GM18505 (cell line): Measurements from ENCODE around the gene LCE2A.
"Not testable (repeated sequence)": the region's sequence is repeated elsewhere in the genome, so short reads cannot be mapped to it uniquely, and the experiment has no call there.

Source experiments
- ATAC-seq: cut with Tn5 transposase; IDR thresholded peaks from one replicate; pipeline ENCODE4 v1.9.1; 2021; ENCODE audit not compliant: unreplicated experiment
- POLR2A ChIP-seq: IDR thresholded peaks from 4 replicates; pipeline ENCODE4 v1.6.1; 2011; ENCODE audit warnings: borderline replicate concordance; ENCODE audit not compliant: insufficient read depth, insufficient read length; ENCODE audit errors: extremely low read depth

Gene LCE2A, protein sequence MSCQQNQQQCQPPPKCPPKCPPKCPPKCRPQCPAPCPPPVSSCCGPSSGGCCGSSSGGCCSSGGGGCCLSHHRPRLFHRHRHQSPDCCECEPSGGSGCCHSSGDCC

DNA sequence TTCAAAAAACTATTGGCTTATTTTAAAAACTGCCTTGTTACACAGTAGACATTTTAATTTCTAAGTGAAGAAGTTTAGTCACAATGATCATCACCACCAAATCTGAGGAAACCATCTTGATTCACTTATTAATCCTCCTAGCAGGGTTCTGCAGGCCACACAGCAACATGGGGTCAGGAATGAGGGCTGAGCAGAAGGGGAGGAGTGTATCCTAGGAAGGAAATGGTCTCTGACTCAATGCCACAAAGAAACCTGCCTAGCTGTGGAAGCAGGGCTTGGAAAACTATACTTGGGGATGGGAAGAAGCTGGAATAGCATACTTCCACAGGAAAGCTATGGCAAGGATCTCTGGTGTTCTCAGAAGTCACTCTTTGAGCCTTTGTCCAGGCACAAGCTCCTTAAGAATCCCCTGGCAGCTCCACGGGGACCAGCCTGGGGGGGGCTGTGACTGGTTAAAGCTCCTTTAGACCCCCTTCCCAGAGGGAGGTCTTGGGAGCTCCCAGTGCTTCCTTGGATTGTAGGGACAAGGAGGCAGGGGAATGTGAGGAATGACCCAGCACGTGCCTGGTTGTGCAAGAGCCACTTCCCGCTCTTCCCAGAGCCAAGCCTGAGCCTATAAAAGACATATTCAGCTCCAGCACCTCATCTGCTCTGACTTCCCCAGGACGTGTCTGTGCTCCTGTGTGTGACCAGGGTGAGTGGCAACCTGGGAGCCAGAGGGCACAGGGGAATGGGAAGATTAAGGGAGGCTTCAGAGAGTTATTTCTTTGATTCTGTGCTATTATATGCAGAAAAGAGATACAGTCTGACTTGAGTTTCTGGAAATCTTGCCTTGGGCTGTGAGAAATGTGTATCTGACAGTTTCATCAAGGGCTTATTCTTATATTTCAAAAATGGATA is at the start of gene LCE2A:
Gene LCE2A (plus strand): TSS at position 645 of the 900 bp plus-strand sequence. CDS start 557 bp downstream, outside the sequence.
- ATAC-seq = no peak
- no peak for TF ChIP-seq POLR2A

DNA sequence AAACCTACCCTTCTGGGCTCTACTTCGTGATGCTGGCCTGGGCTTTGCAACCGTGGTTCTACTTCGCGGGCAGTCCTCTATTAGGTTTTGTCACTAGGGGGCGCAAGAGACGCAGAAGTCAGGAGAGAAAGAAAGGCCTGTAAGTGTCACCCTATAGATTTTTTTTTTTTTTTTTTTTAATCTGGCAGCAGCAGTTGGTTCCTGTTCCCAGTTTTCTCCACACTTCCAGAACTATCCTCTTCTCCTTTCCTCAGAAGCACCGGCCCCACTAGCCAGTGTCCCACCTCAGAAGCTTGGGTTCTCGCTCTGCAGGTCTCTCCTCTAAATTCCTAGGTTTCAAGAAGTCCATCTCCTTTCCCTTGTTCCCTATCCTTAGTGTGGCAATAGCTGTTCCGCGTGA is 44.0 kb upstream of the LCE2A start:
- TF ChIP-seq POLR2A = no peak
- no peak for ATAC-seq

DNA sequence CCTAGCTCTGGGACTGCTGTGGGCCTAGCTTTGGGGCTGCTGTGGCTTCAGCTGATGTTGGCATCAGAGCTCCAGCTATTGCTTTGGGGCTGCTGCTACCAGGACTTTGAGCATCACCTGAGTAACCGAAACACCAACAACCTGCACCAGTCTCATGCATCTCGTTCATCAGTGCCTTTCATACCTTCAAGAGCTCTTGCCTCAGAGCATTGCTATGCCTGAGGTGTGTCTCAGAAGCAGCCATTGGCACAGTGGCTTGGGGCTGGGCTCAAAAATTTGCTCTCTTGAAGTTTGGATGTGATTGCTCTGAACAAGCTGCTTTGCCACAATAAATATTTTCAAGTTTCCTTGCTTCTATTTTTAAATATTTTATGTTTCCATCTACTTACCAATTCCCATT is 41.7 kb upstream of the LCE2A start:
- no peak for ATAC-seq

DNA sequence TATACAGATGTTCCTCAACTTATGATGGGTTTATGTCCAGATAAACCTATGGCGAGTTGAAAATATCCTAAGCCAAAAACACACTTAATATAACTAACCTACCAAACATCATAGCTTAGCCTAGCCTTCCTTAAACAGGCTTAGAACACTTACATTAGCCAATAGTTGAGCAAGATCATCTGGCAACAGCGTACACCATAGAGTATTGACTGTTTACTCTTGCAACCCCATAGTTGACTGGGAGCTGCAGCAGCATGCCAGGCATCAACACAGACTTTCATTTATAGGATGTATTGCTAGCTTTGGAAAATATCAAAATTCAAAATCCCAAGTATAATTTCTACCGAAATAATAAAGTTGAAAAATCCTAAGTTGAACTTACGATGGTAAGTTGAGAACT is 40.5 kb upstream of the LCE2A start:
- ATAC-seq = no peak
- no peak for TF ChIP-seq POLR2A

More for the DNA sequence above, 41.7 kb upstream of the LCE2A start:
- TF ChIP-seq POLR2A = no peak

DNA sequence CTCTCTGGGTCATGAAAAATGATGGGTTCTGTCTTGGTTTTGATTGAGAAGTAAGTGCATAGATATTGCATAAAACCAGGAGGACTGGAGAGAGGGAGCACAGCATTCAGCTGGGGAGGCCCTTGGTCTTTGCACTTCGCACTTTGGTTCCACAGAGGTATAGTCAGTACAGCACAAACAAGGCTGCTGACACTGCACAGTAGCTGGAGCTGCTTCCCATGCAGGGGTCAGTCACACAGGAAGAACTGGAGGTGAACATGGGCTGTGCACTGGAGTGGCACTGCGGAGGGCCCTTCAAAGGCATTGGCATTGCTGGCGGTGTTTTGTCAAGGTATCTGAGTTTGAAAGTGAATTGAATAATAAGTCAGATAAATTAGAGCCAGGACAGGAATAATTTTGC is 39.5 kb upstream of the LCE2A start:
- ATAC-seq = no peak
- TF ChIP-seq POLR2A = no peak

DNA sequence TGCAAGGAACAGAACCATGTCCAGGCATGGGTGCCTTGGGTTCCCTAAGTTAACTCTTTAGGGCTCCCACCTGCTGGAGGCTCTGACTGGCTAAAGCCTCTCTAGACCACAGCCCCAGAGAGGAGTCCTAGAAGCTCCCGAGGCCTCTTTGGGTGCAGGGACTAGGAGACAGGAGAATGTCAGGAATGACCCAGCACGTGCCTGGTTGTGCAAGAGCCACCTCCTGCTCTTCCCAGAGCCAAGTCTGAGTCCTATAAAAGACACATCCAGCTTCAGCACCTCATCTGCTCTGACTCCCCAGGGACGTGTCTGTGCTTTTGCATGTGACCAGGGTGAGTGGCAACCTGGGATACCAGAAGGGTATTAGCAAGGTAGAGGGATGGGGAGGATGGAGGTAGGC is 35.0 kb upstream of the LCE2A start, which contains the start of gene LCE2D:
Gene LCE2D (plus strand): TSS at position 283 of the 400 bp plus-strand sequence. CDS start 726 bp downstream, outside the sequence.
- TF ChIP-seq POLR2A = no peak
- no peak for ATAC-seq

DNA sequence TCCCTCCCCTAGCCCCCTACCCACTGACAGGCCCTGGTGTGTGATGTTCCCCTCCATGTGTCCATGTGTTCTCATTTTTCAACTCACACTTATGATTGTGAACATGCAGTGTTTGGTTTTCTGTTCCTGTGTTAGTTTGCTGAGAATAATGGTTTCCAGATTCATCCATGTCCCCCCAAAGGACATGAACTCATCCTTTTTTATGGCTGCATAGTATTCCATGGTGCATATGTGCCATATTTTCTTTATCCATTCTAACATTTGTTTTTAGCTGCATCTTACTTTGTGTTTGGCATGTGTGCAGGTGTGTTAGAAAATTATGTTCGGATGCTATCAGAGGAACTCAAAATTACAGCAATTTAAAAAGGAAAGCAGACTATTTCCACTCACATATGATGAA is 32.0 kb upstream of the LCE2A start:
- not testable (repeated sequence) for ATAC-seq

DNA sequence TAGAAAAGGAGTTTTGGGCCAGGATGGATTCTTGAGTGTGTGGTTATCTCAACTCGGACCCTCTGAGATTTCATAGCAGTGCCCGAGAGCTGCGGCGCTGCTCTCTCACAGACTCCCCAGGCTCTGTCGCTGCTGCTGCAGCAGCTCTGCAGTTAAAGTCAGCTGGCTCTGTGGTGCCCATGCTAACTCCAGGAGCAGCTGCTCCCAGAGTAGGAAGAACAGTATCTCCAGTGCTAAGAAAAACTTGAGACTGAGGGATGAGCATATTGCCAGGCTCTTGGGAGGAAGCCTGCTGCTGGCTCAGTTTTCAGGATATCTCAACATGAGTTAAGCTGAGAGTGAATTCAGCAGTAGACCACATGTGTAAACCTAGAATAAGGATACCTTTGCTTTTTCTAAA is 30.5 kb upstream of the LCE2A start:
- ATAC-seq = no peak
- no peak for TF ChIP-seq POLR2A

DNA sequence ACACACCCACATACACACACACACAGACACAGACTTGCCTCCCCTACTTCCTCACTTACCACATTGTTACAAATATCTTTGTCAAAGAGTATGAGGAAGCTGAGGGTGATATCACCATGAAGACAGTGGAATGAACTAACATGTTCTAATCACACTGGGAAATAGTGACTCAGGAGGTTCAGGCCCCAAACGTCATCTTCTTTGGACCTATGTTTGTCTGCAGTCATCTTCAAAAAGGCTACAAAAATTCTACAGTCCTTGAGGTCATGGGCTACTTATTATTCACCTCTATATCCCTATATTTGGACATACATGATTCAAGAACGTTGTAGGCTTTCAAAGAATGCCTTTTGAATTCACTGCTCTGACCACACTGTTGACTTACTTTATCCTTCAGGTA is 25.1 kb upstream of the LCE2A start:
- no peak for ATAC-seq
- no peak for TF ChIP-seq POLR2A

DNA sequence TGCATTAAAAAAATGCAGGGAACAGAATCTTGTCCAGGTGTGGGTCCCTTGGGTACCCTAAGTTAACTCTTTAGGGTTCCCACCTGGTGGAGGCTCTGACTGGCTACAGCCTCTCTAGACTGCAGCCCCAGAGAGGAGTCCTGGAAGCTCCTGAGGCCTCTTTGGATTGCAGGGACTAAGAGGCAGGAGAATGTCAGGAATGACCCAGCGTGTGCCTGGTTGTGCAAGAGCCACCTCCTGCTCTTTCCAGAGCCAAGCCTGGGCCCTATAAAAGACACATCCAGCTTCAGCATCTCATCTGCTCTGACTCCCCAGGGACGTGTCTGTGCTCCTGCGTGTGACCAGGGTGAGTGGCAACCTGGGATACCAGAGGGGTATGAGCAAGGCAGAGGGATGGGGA is 23.2 kb upstream of the LCE2A start, which contains the start of gene LCE2C:
Gene LCE2C (plus strand): TSS at position 297 of the 400 bp plus-strand sequence. CDS start 737 bp downstream, outside the sequence.
- not testable (repeated sequence) for ATAC-seq

DNA sequence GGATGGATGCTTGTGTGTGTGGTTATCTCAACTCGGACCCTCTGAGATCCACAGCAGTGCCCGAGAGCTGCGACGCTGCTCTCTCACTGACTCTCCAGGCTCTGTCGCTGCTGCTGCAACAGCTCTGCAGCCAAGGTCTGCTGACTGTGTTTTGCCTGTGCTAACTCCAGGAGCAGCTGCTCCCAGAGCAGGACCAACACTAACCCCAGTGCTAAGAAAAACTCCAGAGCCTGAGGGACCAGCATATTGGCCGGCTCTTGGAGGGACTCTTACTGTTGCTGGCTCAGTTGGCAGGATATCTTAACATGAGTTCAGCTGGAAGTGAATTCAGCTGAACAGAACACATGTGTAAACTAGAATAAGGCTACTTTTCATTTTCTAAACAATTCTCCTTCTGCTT is 18.7 kb upstream of the LCE2A start:
- TF ChIP-seq POLR2A = no peak
- ATAC-seq = no peak

DNA sequence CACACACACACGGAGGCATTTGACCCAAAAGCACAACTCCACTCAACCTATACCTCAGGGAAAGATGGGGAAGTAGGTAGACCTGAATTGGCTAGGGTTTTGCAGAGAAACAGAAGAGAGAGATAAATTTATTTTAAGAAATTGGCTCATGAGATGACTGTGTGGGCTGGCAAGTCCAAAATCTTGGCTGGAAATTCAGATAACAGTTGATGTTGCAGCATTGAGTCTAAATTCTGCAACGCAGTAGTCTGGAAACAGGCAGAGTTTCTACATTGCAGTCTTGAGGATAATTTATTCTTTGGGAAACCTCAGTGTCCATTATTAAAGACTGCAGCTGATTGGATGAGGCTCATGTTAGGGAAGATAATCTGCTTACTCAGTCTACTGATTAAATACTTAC is 16.5 kb upstream of the LCE2A start:
- ATAC-seq = no peak
- TF ChIP-seq POLR2A = no peak

DNA sequence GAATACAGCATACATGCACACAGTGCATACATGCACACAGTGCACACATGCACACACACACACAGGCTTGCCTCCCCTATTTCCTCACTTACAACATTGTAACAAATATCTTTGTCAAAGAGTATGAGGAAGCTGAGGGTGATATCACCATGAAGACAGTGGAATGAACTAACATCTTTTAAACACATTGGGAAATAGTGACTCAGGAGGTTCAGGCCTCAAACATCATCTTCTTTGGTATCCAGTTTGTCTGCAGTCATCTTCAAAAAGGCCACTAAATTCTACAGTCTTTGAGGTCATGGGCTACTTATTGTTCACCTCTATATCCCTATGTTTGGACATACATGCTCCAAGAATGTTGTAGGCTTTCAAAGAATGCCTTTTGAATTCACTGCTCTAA is 14.3 kb upstream of the LCE2A start:
- no peak for ATAC-seq
- TF ChIP-seq POLR2A = no peak

DNA sequence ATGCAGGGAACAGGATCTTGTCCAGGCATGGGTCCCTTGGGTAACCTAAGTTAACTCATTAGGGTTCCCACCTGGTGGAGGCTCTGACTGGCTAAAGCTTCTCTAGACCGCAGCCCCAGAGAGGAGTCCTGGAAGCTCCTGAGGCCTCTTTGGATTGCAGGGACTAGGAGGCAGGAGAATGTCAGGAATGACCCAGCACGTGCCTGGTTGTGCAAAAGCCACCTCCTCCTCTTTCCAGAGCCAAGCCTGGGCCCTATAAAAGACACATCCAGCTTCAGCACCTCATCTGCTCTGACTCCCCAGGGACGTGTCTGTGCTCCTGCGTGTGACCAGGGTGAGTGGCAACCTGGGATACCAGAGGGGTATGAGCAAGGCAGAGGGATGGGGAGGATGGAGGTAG is 12.3 kb upstream of the LCE2A start, which contains the start of gene LCE2B:
Gene LCE2B (plus strand): TSS at position 301 of the 400 bp plus-strand sequence. CDS start 721 bp downstream, outside the sequence.
- ATAC-seq = not testable (repeated sequence)
